HG03457 (cell line): ENCODE results near the gene CTU1.
"Not testable (repeated sequence)": the region's sequence is repeated elsewhere in the genome, so short reads cannot be mapped to it uniquely, and the experiment has no call there.

ENCODE experiments used
- ATAC-seq: cut with Tn5 transposase; IDR thresholded peaks from one replicate; pipeline ENCODE4 v1.9.1; 2021; ENCODE audit warnings: moderate number of reproducible peaks; ENCODE audit not compliant: unreplicated experiment

Gene CTU1

DNA sequence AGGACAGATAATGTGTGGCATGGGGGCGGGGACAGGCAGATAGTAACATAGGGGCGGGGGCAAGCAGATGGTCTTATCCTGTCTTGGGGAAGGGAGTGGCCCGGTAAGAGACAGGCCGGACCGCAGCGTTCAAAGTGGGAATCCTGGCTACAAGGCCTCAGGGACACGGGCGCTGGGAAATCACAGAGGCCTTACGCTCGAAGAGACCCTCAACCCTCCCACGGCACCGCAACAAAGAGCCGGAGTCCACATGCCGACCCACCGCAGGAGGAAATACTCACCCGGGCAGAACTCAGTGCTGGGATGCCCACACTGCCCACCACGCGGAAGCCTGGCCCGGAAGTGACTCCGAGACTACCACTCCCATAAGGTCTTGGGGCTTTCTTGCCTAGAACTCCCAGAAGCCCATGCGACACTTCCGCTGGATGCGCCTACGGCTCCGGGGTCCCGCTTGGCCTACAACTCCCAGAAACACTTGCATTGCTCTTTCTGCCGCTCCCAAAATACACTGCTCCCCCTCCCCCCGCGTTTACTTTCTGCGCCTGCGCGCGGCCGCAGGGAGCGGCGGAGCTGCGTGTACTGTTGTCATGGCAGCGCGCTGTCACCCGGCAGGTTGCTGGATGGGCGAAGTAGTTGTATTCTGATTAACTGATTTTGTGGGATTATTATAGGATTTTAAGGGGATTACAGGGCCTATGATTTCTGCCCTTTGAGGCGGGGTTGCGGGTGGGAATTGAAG, at the start of gene CTU1:
TSS of gene CTU1 (minus strand) at position 344 of the 739 bp plus-strand sequence. CDS start 3,840 bp downstream, outside the sequence.
- peak; percentile 81 for ATAC-seq

GRCh38 chr19:51157265-51157664, 49.1 kb upstream of the CTU1 start:
- ATAC-seq = no peak

GRCh38 chr19:51156710-51157109, 48.5 kb upstream of the CTU1 start:
- ATAC-seq = no peak

DNA sequence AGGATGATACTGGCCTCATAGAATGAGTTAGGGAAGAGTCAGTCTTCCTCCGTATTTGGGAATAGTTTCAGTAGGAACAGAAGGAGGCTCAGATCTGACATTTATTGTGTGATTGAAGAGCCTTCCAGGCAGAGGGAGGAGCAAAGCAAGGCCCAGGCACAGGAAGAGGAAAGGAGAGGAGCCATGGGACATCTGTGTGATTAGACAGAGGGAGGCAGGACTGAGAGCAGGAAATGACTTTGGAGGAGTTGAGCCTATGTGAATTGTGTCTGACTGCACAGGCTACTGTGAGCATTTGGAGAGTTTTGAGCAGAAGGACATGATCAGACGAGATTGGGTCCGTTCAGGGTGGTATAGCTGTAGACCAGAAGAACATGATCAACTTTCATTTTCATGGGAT, 42.4 kb upstream of the CTU1 start:
- no peak for ATAC-seq

GRCh38 chr19:51148580-51148979, 40.4 kb upstream of the CTU1 start:
- no peak for ATAC-seq

DNA sequence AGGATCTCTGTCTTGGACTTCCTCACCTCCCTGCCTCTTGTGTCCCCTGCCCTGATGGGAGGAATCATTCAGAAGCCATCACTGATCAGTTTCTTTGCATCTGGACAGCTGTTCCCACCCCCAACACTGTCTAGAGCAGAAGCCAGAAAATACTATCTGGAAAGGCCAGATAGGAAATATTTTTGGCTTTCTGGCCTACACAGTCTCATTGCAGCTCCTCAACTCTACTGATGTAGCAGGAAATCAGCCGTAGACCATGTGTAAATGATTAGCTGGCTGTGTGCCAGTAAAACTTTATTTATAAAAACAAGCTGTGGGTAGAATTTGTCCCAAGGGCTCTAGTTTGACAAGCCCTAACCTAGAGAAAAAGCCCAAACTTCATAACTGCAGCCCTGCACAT, 39.5 kb upstream of the CTU1 start:
- ATAC-seq = no peak

- no peak for ATAC-seq
Observed at GRCh38 chr19:51146751-51147150, 38.5 kb upstream of the CTU1 start.

GRCh38 chr19:51145916-51146493, 37.8 kb upstream of the CTU1 start:
- ATAC-seq = no peak

GRCh38 chr19:51144482-51145045, 36.4 kb upstream of the CTU1 start:
- no peak for ATAC-seq

DNA sequence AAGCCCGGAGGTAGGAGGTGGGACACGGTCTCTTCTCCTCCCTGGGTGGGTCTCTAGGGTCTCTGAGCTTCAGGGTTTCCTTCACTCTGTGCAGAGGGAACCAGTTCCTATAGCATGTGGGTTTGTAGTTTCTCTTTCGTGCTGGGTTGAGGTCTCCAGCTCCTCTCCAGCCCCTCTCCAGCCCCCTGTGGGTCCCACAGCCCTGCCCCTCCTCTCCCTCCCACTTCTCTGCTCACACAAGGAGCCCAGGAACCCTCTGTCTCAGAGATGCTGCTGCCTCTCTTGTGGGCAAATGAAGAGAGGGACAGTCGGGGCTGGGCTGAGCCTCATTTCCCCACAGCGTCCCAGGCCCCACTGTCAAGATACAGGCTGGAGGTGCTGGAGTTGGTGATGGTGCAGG, 35.3 kb upstream of the CTU1 start:
- ATAC-seq = no peak

DNA sequence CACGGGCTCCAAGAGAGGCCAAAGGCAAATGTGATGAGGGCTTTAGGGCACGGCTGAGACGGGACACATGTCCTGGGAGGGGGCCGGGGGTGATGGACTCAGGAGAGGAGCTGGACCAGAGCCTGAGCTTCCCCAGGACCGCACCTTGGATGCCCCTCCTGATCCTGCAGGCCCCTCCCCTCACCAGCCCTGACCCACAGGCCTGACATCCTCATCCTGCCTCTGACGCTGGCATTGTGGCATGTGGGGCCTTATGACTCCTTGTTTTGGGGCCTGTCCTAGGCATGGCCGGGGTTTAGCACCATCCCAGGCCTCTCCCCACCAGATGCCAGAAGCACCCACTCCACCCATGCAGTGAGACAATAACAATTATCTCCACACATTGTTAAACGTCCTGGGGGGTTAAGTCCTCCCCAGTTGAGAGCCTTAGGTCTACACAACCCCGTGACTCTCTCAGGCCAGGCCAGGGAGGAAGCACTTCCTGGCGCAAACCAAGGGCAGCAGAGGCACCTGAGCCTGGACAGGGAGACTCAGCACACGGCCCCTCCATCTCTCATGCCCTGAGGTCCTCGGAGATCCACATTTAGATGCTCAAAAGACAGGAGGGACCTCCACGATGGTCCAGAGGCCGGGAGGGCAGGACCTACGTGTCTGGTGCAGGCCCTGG, 34.7 kb upstream of the CTU1 start:
- ATAC-seq = not testable (repeated sequence)

DNA sequence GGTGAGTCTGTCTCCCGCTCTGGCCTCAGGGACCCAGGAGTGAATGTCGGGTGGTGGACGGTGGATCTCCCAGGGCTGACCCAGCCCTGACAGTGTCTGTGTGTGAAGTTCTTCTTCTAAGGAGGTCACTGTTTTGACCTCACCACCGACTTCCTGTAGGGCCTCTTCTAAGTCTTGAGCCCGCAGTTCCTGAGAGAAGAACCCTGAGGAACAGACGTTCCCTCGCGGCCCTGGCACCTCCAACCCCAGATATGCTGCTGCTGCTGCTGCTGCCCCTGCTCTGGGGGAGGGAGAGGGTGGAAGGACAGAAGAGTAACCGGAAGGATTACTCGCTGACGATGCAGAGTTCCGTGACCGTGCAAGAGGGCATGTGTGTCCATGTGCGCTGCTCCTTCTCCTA, 33.9 kb upstream of the CTU1 start, which contains the start of gene SIGLEC7:
TSS of gene SIGLEC7 (plus strand) at position 183 of the 400 bp plus-strand sequence. CDS start at position 252, 69 bp downstream.
- no peak for ATAC-seq

- ATAC-seq = no peak
Observed at GRCh38 chr19:51141181-51141580, 33.0 kb upstream of the CTU1 start.

- no peak for ATAC-seq
Observed at GRCh38 chr19:51140441-51140840, 32.2 kb upstream of the CTU1 start.

DNA sequence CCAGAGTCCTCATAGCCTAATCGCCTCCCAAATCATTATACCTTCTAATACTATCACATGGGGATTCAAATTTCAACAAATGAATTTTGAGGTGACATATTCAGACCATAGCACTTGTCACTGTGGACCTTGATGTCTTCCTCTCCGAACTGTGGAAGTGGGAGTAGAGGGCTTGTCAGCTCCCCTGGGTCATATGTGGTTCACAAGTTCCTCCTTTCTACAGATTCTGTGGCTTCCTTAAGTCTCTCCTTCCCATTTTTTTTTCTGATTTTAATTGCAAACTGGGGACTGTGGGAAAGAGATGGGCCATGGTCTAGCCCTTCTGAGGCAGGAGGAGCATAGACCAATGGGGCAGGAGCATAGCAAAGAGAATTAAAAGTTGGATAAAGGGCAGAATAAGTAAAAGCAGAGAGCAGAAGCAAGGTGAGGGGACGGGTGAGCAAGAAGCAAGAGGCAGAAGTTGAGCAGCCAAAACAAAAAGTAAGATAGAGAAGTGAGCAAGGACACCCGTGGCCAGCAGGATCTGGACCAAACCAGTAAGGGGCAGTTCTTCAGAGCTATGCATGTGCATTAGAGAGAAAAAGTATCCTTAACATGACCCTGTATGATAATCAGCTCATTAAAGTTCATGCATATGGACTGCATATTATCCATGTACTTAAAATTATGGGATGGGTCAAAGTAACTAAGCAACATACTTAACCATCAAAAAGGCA, 31.2 kb upstream of the CTU1 start:
- ATAC-seq = no peak

DNA sequence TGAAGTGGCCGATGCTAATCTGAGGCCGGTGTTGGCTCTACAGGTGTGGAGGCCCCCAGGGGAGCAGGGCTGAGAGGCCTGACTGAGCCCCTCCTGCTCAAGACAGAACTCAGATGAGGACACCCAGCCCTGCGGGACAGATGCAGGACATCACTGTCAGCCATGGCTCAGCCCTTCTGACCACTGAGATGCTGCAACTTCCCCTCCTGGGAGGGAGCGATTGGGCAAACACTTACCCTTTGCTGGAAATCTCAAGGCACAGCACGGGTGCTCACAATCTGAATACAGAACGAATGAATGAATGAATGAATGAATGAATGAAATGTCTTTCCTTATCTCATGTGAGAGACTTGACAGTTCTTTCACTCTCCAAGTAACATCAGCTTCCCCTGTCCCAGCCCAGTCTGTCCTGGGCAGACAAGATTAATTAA, 30.4 kb upstream of the CTU1 start:
- no peak for ATAC-seq

GRCh38 chr19:51137792-51138425, 29.7 kb upstream of the CTU1 start:
- no peak for ATAC-seq

DNA sequence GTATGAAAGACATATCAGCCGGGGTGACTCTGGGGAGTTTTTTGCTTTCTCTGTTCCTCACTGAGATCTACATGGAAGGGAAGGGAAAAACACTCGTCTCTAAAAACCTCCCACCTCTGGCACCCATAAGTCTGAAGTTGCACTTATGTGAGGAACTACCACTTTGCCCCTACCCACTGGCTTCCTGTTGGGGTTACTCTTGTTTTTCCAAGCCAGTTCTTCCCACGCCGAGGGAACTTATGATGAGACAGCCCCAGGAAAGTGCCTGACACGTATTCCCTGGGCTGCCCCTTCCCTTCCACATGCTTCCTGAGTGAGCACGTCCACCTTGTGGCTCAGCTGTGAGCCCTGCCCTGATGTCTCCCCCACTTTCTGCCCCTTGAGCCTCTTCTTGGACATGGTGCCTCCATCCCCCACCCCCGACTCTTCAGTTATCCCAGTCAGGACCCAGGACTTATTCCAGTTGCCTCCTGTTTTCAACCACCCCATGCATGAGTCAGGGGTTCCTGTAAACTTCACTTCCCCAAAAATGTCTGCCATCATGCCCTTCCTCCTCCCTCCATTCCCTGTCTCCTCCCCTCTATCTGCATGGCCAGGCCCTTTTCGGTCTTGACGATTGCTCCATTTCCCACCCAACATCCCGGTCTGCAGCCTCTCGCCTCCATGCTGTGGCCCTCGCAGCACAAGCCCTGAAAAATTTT, 28.8 kb upstream of the CTU1 start:
- no peak for ATAC-seq

DNA sequence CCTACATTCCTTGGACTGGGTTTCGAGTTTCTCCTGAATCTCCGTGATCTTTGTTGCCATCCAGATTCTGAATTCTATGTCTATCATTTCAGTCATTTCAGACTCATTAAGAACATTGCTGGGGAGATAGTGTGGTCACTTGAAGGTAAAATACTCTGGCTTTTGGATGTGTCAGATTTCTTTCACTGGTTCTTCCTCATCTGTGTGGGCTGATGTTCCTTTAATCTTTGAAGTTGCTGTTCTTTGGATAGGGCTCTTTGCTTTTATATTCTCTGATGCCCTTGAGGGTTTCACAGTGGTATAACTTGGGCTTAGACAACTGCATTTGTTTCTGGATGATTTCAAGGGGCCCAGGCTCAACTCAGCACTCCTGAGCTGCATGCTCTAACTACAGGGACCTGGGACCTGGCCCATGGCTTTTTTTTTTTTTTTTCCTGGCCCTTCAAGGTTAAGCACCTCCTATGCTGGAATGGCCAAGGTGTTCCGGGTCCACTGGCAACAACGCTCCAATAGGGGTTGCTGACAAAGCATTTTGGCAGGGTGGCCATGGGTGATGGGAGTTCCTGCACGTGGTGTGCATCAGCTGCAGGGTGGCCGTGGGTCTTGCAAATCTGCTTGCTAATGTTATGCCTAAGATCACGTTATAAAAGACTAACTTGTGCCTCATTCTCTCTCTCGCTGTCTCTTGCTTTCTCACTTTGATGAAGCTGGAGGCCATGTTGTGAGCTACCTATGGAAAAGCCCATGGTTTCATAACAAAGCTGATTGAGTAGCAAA, 28.0 kb upstream of the CTU1 start:
- no peak for ATAC-seq
